SKM-1 treated with dmso at 0.1 percent for 144 hours (cell line): ENCODE data around the gene TMEM163.

Experiments used
- DNase-seq: peaks from one replicate; lab custom pipeline; 2025; ENCODE audit not compliant: unreplicated experiment; lab: John Stamatoyannopoulos, UW

Gene TMEM163

DNA sequence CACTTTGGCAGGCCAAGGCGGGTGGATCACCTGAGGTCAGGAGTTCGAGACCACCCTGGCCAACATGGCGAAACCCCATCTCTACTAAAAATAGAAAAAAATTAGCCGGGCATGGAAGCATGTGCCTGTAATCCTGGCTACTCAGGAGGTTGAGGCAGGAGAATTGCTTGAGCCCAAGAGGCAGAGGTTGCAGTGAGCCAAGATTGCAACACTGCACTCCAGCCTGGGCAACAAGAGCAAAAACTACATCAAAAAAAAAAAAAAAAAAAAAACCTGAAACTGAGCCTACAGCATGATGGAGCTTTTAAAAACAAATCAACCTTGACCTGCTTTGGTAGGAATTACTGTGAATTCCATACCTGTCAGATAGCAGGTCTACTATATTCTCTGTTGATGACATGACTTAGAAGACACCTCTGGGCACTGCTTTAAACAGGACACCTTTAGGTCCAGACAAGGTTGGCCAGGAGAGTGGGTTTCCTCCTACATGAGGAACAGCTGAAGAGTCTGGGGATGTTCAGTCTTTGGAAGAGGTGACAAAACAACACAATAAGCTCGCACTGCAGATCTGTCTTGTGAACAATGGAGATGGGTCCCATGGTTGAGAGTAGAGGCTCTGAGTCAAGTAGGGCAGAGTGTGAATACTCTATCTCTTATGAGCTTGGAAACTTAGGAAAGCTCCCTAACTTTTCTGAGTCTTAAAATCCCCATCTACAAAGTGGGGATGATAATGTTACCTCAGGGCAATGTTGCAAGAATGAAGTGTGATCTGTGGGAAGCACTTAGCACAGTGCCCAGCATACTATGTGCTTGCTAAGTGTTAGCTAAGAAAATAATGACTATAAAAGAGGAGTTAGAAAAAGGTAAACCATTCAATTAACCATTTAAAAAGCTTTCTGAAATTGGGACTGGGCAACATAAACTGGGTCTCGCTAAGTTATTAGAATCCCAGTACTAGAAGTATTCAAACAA is 25.2 kb downstream of the TMEM163 start:
- no peak for DNase-seq

DNA sequence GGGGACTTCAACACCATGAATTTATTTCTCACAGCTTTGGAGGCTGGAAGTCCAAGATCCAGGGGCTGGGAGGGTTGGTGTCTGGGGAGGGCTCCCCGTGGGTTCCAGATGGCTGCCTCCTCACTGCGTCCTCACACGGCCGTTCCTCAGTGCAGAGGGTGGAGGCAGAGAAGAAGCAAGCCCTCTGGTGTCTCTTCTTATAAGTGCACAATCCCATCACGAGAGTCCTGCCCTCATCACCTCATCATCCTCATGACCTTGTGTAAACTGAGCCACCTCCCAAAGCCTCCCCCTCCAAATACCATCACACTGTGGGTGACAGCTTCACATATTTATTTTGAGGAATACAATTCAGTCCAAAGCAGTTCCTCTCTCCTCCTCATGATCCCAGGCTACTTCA is 26.3 kb downstream of the TMEM163 start:
- no peak for DNase-seq

- DNase-seq: no peak
Observed at GRCh38 chr2:134690629-134691215, 28.1 kb downstream of the TMEM163 start.

DNA sequence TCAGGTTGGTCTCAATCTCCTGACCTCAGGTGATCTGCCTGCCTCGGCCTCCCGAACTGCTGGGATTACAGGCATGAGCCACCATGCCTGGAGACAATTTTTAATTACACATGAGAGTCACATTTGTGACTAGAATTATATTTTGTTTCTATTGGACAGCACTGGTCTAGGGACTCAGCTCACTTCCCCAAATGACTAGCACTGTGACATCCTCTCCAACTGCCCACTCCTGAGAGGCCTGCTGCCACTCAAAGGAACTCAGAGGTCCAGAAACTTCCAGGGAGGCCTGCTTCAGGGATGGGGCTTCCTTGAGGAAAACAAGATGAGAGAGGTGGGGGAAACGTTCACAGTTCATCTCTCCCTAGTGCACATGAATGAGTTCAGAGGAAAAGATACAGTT is 29.5 kb downstream of the TMEM163 start:
- no peak for DNase-seq

DNA sequence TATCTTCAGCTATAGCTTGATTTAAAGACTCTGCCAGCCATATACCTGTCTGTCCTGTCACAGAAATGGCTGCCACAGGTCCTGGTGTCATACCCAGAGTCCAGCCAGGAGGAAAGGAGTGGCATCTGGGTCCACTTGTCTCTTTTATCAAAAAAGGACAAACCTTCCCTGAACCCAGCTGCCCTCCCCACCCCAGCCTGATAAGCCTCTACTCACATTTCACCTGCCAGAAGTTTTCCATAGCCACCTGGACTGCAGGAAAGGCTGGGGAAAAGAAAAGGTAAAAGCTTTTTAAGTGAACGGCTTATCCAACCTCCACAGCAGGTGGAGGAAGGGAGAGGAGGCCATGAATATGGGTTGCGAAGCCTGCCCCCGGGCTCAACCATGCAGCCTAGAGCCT is 32.8 kb downstream of the TMEM163 start:
- no peak for DNase-seq

DNA sequence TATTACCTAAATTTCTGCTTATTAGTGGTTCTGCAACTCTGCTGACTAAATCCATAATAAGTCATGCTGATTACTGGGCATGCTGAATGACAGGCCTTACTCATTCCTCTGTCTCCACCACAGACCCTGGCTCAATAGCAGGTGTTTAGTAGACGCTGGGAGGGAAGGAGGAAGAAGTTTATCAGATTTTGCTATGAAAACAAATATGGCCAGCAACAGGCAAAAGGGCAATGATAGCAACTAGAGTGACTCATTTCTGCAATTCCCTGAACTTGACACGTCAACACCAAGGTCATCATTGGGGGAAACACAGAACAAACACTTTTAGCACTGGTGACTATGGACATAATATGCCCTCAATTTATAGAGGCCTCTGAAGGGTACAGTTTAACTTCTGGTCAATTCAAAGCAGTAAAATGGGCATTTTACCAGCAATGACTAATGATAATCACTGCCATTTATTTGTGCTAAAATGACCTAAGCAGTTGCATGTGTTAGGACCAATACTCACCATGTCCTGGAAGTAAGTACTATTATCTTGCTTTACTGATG is 35.2 kb downstream of the TMEM163 start:
- no peak for DNase-seq

- DNase-seq: no peak
Observed at GRCh38 chr2:134682726-134683125, 36.1 kb downstream of the TMEM163 start.

- no peak for DNase-seq
Observed at GRCh38 chr2:134681201-134681600, 37.6 kb downstream of the TMEM163 start.

DNA sequence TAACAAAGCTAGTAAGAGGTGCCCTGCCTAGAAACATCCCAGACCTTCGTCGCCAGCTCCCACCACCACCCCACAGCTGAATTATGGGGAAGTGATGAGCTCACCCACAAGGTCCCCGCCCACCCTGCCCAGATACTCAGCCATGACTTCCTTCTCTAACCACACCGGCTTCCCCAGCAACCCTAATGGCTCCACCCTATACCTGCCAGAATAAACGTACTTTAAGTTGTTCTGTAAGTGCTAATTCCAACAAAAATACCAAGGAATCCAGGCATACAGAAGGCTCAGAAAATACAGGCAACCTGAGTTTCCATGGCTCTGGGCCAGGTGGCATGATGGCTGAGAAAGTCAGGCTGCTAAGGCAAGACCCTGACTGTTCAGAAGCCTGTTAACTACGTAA is 39.1 kb downstream of the TMEM163 start:
- peak; percentile 55 for DNase-seq

DNA sequence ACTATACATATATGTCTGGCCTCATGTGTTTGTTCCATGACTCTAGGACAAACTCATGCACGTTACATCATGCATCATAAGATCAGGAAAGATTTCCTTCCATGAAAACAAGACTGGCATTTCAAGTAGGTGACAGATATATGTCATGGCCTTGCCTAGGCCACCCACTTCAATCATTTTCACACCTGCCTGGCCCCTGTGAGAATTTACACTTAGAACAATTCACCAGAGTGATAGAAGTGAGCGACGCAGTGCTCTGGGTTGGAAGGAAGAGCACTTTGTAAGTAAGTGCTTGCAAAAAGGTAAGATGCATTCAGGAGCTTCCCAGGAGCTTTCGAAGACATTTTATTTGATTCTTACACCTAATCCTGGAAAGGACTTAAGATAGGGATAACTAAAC is 39.5 kb downstream of the TMEM163 start:
- DNase-seq: no peak

DNA sequence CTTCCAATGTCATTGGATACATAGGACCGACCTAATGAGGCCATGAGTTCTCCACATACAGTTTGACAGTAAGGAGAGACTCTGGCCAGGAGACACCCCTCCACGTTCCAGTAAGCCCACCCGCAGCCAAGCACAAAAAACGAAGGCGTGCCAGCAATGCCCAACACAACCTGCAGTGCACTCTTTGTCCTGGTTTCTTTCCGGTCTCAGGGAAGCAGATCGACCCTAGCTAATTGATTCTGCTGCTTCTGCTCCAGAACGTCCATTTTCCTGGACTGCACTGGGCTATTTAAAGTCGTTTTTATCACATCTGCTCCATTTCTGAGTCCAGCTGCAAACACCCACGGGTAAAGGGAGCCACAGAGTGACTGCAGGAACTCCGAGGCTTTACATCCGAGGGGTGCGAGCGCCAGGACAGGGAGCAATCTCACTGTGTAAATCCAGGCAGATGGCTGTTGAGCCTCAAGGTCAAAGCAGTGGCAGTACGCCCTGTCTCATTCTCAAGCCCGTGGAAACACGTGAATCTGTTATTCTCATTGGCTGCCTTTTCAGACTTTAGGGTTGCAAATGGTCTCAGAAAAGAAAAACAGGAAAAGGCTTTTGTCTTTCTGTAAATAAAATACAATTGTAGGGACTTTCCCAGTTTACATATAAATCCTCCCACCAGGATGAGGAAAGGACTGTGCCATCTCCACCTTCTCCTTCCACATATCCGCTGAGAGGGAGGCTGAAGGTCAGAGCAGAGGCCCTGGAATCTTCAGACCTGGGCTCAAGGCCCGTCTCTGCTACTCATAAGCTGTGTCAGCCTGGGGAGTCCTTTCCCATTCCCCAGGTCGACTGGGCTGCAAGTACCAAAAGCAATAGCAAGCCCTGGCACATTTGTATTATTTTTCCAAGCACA is 40.7 kb downstream of the TMEM163 start:
- DNase-seq: no peak

DNA sequence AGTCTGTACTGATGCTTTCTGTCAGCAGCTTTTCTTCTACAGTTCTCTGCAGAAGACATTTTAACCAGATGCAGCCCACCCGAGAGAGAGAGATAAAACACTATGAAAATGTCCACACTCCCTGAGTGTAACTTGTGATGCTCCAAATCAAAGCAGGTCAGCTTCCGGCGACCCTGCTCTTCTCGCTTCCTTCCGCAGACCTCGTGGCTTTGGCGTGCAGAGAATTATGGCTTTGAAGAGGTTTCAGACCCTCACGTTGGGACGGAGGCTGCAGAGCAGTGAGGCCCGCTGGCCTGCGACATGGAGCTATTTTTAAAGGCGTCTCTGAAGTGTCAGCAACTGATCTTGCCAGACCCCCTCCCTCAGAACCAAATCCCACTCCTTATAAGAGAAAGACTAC is 41.8 kb downstream of the TMEM163 start:
- DNase-seq: no peak

- DNase-seq: no peak
Observed at GRCh38 chr2:134675314-134675713, 43.5 kb downstream of the TMEM163 start.

GRCh38 chr2:134674687-134675086 is 44.1 kb downstream of the TMEM163 start:
- DNase-seq: no peak

DNA sequence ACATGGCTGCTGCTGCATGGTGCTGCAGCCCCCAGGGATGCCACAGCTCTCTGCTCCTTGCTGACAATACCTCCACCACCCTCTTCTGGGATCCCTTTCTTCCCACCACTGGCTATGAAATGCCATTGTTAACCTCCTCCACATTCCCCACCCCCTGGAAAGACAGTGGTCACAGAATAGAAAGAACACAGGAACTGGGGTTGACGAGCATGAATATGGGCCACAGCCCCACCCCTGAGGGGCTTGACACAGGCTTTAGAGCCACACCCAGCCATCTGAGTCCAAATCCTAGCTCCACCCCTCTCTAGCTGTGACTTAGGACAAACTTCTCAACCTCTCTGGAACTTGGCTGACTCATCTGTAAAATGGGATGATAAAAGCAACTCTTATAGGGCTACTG is 47.3 kb downstream of the TMEM163 start:
- no peak for DNase-seq

DNA sequence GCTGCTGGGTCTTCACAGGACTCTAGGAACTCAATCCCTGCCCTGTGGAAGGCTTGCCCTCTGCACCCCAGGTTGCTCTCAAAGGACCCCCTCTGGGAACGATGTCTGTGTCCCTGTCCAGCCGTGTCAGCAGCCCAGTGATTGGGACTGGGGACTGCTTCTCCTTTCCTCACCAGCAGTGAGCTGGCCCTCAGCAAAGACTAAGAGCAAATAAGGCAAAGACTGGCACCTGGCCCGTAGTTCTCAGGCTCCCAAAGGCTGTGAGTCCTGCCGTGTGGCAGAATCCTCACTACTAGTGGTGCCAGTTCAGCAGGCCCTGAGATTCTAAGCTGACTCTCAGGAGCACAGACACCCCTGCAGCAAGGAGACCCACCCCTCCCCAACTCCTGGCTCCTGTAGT is 47.8 kb downstream of the TMEM163 start:
- no peak for DNase-seq

- DNase-seq: no peak
Observed at GRCh38 chr2:134669731-134670669, 48.8 kb downstream of the TMEM163 start.

- DNase-seq: no peak
Observed at GRCh38 chr2:134668821-134669220, 50.0 kb downstream of the TMEM163 start.

GRCh38 chr2:134667541-134667940 is 51.3 kb downstream of the TMEM163 start:
- DNase-seq: no peak

GRCh38 chr2:134667081-134667480 is 51.7 kb downstream of the TMEM163 start:
- DNase-seq: no peak
